NCI-H510A (cell line): ENCODE measurements around the gene HSPB9.

Experiments
- DNase-seq: peaks from one replicate; lab custom pipeline; 2025; lab: John Stamatoyannopoulos, UW

Gene HSPB9

DNA sequence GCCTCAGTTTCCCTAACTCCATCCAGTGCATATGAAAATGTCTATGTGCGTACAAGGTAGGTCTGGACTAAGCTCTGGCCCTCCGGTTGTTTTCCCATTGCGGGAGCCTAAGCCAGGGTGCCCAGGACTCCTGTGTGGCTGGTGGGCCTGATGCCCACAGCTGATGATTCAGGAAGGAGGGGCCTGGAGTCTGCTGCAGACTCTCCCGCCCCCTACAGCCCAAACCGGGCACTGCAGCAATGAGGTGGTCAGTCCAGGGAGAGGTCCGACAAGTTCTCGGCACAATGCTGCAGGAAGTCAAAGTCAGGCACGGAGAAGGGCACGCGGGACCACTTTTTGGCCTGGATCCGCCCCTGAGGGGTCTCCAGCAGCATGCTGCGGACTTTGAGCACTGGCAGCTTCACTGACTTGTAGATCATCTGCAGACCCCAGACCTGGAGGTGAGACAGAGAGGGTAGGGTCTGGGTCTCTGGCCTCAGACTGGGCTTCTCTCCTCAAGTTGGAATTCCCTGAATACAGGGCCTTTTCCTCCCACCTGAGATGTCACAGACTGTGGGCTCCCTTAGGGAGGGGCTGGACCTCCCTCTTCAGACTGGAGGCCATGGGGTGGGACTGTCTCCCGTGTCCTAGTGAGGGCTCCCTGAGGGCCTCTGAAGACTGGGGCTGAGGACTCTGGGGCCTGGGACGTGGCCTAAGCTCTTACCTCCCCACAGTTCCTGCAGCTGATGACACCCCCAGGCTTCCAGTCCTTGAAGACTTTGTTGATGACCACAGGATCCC is 20.9 kb upstream of the HSPB9 start:
- DNase-seq = no peak

DNA sequence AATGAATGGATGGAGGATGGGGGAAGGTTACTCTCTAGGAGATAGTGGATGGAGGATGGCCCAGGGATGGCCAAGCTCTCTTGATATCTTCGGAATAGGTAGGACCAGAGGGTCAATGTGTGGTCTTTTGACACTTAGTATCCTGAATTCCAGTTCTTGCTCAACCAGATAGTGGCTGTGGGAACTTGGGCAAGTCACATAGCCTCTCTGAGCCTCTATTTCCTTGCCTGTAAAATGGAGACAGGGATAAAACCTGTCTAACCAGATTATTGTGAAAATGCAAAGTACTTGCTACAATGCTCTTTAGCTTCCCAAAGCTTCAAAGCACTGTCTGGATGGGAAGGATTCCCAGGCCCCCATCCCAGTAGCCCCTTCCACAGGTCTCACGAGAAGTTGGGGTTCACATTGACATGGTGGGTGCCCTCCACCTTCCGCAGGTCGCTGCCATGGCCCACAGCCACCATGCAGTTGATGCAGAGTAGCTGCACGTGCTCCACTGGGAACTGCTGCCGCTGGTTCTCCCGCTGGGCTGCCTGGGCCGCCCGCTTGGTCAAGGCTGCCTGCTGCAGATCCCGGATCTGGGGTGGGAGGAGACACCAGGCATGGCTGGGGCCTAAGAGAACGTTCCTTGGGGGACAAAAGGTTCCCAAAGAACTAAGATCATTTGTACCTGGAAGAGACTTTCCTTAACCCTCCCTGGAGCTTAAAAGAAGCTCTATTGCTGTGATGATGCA is 19.2 kb upstream of the HSPB9 start:
- DNase-seq = no peak

DNA sequence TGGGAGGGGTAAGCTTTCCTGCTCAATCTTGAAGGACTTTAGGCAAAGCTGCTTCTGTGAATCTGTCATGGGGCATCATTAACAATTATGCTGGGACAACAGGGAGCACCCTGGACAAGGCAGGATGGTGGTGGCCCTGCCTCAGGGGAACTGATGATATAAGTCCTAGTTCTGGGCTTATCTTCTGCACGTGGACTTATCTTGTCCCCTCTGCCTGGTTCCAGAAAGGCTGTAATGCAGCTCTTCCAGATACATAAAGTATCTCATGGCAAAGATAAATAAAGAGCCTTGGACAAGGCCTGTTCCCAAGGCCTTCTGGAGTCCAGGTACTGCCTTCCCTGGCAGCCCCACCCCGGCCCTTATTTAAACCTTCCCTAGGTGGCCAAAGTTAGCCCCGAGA is 18.3 kb upstream of the HSPB9 start:
- DNase-seq = no peak

DNA sequence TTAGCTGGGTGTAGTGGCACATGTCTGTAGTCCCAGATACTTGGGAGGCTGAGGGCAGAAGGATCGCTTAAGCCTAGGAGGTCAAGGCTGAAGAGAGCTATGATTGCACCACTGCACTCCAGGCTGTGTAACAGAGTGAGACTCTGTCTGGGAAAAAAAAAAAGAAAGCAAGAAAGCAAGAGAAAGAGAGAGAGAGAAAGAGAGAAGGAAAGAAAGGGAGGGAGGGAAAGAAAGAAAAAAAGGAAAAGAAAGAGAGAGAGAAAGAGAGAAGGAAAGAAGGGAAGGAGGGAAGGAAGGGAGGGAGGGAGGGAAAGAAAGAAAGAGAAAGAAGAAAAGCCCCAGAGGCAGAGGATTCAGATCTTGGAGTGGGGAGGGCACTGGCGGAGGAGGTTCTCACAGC is 16.6 kb upstream of the HSPB9 start:
- DNase-seq = no peak

DNA sequence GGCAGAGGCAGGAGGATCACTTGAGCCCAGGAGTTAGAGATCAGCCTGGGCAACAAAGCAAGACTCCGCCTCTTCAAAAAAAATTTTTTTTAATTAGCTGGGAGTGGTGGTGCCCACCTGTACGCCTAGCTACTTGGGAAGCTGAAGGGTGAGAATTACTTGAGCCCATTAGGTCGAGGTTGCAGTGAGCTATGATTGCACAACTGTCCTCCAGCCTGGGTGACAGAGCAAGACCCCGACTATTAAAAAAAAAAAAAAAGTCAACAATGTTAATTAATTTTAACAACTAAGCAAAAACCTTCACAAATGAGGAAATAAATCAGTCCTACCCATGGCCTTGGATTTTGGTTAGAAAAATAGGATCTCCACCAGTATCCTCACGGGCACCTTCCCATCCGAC is 15.5 kb upstream of the HSPB9 start:
- no peak for DNase-seq

DNA sequence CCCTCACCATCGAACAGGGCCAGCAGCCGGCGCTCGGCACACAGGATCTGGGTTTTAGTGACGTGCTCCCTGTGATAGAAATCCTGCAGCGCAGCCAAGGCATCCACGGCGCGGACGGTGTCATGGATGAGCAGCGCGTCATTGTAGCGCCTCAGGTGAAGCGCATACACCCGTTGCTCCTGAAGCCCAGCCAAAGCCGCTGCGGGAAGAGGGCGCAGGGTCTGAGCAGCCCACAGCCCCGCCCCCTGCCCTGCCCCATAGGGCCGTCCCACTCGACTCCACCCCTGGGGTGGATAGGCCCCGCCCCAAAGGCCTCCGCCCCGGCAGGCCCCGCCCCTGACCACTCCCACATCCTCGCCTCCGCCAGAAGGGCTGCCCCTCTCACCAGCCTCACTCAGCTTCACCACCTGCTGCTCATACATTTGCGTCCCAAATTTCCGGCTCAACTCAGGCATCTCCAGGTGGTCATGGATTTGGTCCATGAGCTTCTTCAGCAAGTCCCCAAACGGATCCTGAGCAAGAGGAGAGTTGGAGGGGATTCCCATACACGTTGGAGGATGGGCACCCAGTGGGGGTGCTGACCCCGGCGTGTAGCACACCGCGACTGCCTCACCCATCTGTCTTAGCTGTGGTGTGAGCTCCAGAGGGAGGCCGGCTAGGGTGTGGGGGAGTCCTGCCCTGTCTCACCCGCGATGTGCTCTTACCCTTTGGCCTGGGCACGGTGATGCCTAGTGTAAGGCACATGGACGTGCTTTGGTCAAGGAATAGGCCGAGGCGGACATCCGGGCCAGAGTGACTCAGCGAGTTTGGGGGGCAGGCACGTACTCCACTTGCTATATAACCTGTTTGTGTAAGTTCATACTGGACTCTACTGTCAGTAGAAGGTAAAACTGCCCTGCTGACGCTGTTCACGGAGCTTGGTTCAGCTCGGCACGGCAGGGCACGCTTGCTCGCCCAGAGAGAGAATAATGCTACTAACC is 14.7 kb upstream of the HSPB9 start:
- DNase-seq = peak; percentile 81

DNA sequence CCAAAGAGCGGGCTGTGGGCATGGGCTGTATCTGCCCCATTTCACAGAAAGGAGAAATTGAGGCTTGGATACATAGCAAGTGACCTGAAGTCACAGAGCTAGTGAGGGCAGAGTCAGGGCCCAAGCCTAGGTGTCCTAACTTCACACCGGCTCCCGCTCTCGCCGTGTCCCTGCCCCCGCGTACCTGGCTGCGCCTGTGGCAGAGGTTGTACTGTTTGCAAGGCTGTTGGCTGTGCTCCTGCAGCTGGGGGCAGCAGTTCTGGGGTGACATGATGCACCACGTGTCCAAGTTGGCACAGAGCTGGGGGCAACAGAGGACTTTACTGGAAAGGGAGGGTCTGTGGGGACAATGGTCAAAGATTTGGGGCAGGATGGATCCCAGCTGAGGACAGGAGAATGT is 13.5 kb upstream of the HSPB9 start:
- no peak for DNase-seq

DNA sequence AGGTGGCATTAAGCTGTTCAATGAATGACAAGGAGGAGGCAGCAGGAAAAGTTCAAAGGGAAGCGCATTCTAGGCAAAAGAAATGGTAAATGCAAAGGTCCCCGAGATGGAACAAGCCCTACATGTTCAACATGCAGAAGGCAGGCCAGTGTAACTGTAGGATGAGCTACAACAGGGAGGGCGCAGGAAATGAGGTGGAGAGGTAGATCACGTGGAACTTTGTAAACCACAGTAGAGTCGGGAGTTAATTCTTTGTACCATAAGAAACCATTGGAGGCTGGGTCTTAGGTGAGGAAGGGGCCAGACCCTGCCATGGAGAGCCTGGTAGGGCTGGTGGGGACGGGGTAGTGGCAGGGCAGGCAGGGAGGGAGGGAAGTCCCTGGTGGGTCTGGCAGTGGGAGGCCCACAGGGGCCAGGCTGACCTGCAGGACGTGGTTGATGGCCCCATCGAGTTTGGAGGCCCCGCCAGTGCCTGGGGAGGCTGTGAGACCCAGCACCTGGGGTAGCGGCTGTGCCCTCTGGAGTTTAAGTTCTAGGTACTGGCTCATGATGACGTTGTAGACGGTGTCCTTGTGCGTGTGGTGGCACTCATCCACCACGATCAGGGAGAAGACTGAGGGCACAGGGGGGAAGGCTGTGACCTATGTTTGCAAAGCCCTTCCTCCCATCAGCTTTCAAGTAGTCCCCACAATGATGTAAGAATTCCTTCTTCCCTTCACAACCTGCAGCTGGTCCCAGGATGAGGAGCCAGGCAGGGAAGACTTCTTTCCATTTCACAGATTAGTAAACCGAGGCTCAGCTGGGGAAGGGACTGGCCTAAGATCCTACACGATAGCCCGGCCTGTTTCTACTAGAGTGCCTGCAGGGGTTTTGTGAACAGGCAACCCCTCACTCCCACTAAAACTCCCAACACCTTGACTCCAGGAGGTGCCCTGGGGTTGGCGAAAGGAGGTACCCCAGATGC is 12.0 kb upstream of the HSPB9 start:
- DNase-seq = no peak

DNA sequence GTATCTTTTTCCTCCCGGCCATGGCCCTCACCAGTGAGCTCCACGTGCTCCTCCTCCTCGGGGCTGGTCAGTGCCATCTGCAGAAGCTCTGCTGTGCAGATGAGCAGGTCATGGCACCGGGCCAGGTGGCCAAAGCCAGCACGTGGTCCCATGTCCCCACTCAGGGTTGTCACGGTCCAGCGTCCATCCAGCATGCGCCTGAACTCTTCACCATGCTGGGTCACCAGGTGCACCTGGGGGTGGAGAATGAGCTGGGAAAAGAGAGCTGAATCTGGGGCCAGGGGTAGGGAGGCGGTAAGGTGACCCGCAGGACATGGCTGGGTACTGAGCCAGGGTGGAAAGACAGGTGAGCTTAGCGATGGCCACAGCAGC is 11.4 kb upstream of the HSPB9 start:
- no peak for DNase-seq

DNA sequence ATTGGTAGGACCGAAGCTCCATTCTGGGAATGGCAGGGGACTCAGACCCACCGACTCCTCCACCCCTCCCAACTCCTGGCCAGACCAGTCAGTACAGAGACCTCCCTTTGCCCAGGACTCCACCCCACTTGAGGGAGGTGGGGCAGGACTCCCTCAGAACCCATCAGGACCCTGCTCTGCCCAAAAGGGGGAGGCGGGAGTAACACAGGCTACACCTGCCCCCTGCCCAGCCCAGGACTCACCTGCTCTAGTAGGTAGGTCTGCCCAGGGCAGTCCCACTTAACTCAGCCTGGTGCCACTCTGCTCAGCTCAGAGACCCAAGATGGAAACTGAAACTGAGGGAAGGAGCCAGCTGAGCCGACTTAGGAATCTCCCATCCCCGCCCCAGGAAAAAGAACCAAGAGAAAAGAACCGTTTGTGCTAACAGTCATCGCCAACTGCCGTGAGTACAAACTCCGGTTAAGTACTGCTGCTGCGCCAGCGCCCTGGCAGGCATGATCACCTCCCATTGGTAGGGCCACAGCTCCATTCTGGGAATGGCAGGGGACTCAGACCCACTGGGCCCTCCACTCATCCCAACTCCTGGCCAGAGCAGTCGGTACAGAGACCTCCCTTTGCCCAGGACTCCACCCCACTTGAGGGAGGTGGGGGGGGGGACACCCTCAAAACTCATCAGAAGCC is 10.6 kb upstream of the HSPB9 start:
- no peak for DNase-seq

DNA sequence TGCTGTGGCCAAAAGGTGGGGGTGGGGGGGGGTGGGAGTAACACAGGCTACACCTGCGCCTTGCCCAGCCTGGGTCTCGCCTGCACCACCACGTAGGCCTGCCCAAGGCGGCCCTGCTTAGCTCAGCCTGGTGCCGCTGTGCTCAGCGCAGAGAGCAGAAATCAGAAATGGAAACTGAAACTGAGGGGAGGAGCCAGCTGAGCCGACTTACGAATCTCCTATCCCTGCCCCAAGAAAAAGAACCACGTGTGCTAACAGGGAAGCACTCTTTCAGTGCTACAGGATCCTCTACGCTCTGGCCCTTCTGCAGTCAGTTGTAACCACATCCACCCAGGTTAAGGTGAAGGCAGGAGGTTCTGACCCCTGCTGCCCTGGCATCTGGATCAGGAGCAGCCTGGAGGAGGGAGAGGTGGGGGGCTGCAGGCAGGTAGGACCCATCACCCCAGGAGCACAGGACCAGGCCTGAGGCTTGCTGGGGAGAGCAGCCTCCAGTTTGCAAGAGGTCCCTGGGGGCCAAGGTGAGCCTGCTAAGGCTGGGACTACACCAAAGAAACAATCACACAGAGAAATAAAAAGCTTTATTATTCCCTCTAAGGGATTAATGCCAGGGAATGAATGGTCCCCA is 9.9 kb upstream of the HSPB9 start, which contains the start of gene DHX58:
DHX58 (minus strand) TSS at position 163 of the 625 bp plus-strand sequence. CDS start 822 bp downstream, outside the sequence.
- DNase-seq = peak; percentile 70

DNA sequence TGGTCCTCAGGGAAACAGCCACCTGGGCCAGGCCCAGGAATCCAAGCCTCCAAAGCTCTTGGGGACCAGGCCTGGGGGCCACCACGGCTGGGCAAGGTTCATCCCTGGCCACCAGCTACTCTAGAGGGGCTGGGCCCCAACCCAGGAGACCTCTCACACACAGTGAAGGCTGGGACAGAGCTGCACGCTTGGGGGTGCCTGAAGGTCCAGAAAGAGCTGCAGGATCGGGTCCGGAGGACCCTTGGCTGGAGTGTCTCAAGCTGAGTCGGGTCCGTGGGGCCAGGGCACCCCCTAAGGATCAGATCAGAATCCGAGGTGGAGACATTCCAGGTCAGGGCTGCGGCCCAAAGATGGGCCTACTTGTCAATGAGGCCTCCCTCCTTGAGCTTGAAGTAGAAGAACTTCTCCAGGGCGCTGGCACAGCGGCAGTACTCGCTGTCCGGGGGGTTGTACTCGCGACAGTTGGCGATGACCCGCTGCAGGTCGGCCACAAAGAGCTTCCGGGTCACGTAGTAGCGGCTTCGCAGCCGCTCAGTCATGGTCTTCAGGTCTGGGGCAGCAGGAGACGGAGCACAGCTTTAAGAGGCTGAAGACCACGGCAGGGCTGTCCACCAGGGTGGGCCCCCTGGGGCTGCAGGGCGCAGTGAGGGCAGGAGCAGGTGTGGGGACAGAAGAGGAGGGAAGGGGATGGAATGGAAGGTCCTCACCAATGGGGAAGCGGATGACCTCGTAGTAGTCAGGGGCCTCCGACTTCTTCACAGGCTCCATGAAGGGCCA is 9.1 kb upstream of the HSPB9 start:
- DNase-seq = no peak

DNA sequence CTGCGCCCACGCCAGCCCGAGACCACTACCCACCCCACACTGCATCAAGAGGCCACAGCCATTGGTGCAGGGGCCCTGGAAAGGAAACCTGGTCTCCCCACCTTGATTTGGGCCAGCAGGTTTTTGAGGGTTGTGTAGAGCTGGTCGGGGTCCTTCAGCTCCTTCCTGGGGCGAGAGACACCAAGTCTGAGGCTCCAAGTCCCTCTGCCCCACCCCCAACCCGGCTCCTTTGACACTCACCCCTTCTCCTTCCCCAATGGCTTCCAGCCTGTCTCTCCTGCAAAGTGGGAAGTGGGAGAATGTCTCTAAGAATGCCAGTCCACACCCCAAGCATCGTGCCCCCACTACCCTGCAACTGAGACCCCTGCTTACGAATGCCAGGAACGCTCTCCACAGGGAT is 8.5 kb upstream of the HSPB9 start:
- no peak for DNase-seq

DNA sequence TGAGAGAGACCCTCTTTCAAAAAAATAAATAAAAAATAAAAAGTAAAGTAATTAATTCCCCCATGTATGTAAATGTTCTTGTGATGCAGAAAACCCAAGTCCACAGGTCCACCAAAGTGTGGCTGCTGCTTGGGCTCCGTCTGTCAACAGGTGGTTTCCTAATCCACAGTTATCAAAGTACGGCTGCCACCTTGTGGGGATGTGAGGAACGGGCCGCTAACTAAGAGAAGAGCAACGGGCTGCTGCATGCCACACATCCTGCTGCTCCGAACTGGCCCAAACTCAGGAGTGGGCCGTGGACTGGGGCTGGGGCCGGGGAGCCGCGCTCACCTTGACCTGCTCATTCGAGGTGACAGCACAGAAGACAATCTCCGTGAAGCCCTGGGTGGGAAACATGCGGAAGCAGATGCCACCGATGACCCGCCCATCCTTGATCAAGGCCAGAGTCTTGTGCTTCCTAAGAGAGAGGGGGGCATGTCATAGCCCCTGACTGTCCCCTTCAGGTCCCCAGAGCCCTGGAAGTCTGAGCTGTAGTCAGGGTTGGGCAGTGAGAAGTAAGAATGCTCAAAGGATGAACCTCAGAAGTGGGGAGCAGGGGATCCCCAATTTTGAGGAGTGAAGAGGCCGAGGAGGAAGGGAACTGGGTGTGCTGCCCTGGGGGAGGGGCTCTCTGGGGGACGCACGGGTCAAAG is 5.8 kb upstream of the HSPB9 start:
- peak; percentile 35 for DNase-seq

DNA sequence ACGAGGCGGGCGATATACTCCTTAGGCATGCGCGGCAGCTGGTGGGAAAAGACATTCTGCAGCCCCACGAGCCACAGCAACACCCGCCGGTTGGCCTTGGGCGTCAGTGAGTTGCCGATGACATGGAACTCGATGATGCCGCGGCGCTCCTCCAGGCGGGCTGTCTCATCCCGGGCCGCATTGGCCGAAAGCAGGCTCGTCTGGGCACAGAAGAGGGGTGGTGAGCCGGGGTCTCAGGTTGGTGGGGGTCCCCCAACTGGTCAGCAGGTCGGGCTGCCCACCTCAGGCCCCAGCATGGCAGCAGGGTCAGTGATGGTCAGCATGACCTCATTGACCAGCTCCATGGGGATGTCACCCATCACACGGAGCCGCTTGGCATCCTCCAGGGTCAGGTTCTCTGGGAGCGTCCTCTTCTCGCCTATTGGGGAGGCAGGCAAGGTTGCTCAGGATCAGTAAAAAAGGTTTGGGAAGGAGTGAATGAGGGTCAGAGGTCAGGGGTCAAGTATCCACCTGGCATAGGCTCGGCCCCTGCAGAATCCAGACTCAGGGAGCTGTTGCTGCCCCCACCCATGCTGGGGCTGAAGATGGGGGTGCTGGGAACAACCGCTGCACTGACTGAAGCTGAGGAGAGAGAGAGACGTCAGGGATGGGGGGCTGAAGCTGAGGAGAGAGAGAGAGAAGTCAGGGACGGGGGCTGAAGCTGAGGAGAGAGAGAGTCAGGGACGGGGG is 5.0 kb upstream of the HSPB9 start:
- DNase-seq = no peak

DNA sequence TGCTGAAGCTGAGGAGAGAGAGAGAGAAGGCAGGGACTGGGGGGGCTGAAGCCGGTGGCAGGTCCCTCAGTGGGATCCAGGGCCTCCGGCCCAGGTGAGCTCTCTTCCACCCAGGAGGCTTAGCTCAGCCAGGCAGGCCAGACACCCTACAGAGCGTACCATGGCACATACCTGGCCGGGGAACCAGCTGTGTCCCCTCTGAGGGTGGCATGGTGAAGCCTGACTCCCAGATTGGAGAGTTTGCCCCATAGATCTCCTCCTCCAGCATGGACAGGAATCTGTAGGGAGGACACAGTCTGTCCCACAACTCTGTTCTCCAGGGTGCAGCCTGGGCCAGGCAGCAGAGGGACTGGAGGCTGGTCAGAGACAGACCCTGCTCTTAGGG is 4.5 kb upstream of the HSPB9 start:
- DNase-seq = no peak

DNA sequence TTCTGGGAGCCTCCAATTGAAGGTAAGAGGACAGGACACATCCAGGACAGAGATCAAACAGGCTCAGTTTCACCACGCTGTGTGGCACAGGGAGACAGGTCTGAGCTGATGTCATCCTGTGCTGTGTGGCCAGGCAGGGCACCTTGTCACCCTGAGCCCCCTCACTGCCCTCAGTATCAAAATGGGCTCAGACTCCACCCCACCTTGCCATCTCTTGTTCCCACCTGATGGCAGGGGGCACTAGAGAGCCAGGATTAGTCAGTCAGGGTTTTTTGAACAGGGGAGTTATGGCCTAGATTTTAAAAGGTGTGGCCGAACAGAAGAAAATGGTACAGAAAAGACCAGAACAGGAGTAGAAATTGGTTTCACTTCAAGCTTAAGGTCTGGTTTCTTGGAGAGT is 4.1 kb upstream of the HSPB9 start:
- DNase-seq = no peak

DNA sequence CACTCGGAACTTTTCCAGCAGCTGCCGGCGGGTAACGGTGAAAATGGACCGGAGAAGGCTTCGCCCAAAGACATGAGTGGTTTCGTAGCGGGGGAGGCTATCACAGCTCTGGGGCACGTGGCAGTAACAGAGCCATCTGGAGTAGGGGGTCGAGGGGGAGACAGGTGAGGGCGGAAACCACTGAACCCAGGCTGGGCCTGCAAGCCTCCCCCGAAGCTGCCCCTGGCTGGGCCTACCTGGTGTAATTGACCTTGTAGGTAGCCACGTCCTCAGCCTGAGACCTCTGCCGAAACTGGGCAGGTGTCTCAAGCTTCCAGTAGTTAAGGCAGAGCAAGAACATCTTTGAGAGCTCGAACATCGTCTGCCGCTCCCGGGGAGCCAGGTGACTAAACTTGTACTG is 3.3 kb upstream of the HSPB9 start:
- no peak for DNase-seq
